ENCODE data around the gene BNIP3.

Gene BNIP3

DNA sequence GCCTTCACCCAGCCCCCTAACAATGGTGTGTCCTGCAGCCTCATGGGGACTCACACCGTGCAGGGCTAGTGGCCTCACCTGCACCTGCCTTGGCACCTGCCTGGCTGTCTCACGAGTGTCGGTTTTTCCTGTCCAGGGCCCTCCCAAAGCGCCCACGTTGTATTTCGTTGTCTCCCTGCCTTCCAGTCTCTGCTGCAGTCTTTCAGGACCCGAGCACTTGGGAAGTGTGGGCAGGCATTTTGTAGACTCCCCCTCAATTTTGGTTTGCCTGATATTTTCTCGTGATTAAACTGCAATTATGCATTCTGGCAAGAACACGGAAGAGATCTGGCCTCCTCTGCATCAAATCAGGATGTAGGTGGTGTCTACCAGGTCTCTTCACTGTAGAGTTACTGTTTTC, 17.9 kb downstream of the BNIP3 start:
- no peak overlapping the region for H3K27ac ChIP-seq (replicated peaks)
- H3K27me3 ChIP-seq (ENCODE audit: insufficient read depth, poor library complexity, severe bottlenecking) = no peaks in the 10 kb centered on the region
- no peak overlapping the region for H3K4me3 ChIP-seq (replicated peaks; ENCODE audit: insufficient read depth, low read length)
- TF ChIP-seq POLR2AphosphoS5 (IDR thresholded peaks at IDR 0.05; ENCODE audit: low read depth) = no peak
- no peak for TF ChIP-seq SPI1 (IDR thresholded peaks at IDR 0.05; ENCODE audit: borderline replicate concordance, low read depth)
- TF ChIP-seq, protein P1, sequence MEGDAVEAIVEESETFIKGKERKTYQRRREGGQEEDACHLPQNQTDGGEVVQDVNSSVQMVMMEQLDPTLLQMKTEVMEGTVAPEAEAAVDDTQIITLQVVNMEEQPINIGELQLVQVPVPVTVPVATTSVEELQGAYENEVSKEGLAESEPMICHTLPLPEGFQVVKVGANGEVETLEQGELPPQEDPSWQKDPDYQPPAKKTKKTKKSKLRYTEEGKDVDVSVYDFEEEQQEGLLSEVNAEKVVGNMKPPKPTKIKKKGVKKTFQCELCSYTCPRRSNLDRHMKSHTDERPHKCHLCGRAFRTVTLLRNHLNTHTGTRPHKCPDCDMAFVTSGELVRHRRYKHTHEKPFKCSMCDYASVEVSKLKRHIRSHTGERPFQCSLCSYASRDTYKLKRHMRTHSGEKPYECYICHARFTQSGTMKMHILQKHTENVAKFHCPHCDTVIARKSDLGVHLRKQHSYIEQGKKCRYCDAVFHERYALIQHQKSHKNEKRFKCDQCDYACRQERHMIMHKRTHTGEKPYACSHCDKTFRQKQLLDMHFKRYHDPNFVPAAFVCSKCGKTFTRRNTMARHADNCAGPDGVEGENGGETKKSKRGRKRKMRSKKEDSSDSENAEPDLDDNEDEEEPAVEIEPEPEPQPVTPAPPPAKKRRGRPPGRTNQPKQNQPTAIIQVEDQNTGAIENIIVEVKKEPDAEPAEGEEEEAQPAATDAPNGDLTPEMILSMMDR (IDR thresholded peaks at IDR 0.05; ENCODE audit: insufficient read depth, low read length) = no peak
- TF ChIP-seq, protein P2, sequence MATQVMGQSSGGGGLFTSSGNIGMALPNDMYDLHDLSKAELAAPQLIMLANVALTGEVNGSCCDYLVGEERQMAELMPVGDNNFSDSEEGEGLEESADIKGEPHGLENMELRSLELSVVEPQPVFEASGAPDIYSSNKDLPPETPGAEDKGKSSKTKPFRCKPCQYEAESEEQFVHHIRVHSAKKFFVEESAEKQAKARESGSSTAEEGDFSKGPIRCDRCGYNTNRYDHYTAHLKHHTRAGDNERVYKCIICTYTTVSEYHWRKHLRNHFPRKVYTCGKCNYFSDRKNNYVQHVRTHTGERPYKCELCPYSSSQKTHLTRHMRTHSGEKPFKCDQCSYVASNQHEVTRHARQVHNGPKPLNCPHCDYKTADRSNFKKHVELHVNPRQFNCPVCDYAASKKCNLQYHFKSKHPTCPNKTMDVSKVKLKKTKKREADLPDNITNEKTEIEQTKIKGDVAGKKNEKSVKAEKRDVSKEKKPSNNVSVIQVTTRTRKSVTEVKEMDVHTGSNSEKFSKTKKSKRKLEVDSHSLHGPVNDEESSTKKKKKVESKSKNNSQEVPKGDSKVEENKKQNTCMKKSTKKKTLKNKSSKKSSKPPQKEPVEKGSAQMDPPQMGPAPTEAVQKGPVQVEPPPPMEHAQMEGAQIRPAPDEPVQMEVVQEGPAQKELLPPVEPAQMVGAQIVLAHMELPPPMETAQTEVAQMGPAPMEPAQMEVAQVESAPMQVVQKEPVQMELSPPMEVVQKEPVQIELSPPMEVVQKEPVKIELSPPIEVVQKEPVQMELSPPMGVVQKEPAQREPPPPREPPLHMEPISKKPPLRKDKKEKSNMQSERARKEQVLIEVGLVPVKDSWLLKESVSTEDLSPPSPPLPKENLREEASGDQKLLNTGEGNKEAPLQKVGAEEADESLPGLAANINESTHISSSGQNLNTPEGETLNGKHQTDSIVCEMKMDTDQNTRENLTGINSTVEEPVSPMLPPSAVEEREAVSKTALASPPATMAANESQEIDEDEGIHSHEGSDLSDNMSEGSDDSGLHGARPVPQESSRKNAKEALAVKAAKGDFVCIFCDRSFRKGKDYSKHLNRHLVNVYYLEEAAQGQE (IDR thresholded peaks at IDR 0.05; ENCODE audit: insufficient replicate concordance, low read depth) = no peak
- TF ChIP-seq GABPA (IDR thresholded peaks at IDR 0.05; ENCODE audit: low read depth) = no peak
- DNase-seq (ENCODE audit: low read depth in 1 of 2, low spot score in 1 of 2) = no peak

DNA sequence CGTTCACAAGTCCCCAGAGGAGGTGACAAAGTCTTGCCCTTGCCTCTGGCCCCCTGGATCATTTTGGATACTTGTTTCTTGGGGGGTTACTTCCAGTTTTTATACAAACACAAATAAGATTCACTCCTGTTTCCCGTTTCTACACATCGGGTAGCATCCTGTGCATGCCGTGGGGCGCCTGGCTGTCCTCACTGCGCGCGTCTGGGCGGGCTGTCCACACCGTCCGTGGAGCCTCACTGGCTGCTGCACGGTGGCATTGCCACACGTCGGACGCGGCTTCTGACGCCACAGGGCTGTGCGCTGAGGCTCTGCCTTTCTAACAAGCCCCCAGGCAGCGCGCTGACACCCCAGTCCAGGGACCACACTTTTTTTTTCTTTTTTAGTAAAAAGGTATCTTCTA, 18.4 kb downstream of the BNIP3 start:
- no peak for TF ChIP-seq POLR2AphosphoS5 (IDR thresholded peaks at IDR 0.05; ENCODE audit: low read depth)
- no peak for TF ChIP-seq SPI1 (IDR thresholded peaks at IDR 0.05; ENCODE audit: borderline replicate concordance, low read depth)
- no peak for TF ChIP-seq GABPA (IDR thresholded peaks at IDR 0.05; ENCODE audit: low read depth)
- TF ChIP-seq, protein P1 (IDR thresholded peaks at IDR 0.05; ENCODE audit: insufficient read depth, low read length) = no peak
- TF ChIP-seq, protein P2 (IDR thresholded peaks at IDR 0.05; ENCODE audit: insufficient replicate concordance, low read depth) = no peak
- no peak for DNase-seq (ENCODE audit: low read depth in 1 of 2, low spot score in 1 of 2)
- no peak overlapping the region for H3K4me3 ChIP-seq (replicated peaks; ENCODE audit: insufficient read depth, low read length)
- no peaks in the 10 kb centered on the region for H3K27me3 ChIP-seq (ENCODE audit: insufficient read depth, poor library complexity, severe bottlenecking)
- H3K27ac ChIP-seq (replicated peaks) = no peak overlapping the region

DNA sequence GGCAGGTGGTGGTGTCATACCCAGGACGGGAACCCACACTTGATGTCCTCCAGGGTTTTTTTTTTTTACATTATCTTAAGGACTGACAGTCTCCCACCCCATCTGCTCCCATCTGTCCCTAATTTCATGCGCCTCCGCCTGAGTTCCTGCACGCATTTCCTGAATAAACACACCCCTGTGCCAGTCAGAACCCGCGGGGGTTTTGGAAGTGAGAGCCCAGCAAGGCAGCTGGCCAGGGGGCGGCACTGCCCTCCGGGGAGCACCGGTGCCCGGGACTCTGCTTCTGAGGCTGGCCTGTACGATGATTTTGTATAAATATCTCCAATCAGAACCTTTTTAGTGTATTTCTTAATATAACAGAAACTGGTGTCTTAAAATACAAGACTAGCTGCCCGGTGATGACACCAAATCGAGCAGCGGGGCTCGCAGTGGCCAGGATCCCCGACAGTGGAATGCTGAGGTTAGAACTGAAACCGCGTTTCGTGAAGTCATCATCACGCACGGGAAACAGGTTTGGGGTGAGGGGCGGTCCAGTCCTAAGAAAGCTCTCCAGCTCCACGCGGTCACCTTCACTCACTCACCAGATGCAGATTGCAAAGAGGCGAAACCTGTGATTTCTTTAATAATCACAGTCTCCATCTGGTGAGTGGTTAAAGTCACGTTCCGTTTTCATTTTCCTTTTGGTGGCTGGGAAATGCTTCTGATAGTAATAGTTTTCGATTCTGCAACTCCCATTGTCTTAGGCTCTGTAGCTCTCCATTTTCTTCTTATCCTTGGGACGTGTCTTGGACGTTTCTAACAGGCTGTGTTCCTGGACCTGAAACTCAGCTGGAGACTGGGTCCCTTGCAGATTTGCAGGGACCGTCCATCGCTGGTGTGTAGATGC, 19.7 kb downstream of the BNIP3 start:
- H3K27ac ChIP-seq (replicated peaks) = no peak overlapping the region
- DNase-seq (ENCODE audit: low read depth in 1 of 2, low spot score in 1 of 2) = no peak
- TF ChIP-seq SPI1 (IDR thresholded peaks at IDR 0.05; ENCODE audit: borderline replicate concordance, low read depth) = no peak
- TF ChIP-seq POLR2AphosphoS5 (IDR thresholded peaks at IDR 0.05; ENCODE audit: low read depth) = no peak
- no peak for TF ChIP-seq GABPA (IDR thresholded peaks at IDR 0.05; ENCODE audit: low read depth)
- TF ChIP-seq, protein P2 (IDR thresholded peaks at IDR 0.05; ENCODE audit: insufficient replicate concordance, low read depth) = no peak
- TF ChIP-seq, protein P1 (IDR thresholded peaks at IDR 0.05; ENCODE audit: insufficient read depth, low read length) = no peak
- no peaks in the 10 kb centered on the region for H3K27me3 ChIP-seq (ENCODE audit: insufficient read depth, poor library complexity, severe bottlenecking)
- H3K4me3 ChIP-seq (replicated peaks; ENCODE audit: insufficient read depth, low read length) = no peak overlapping the region
